ENCODE data around the gene TMEM212. TPM values are rescaled to one million over a fixed set of nuclear protein-coding genes. Genes with fewer than 3 reads are reported as not detected.
"Not testable (repeated sequence)": the region's sequence is repeated elsewhere in the genome, so short reads cannot be mapped to it uniquely, and the experiment has no call there.

Gene TMEM212
- total RNA-seq, 4 donors from 2014 or later: not detected

- Histone ChIP-seq H3K4me3 (no peak overlapping the region), H3K4me1 (peaks cover 0 to 9% (median 2%) of the 10 kb centered on the region in 4 donors), H3K9me3 (peaks cover 0 to 6% (median 3%) of the 10 kb centered on the region in 4 donors), H3K27ac (replicated peaks in 1 of 4) (no peak overlapping the region), H3K27me3 (no peaks in the 10 kb centered on the region), H3K36me3 (no peaks in the 10 kb centered on the region)
- WGBS: 88% methylated on average over 2 of the region's 2 CpGs
- intact Hi-C loops (cut with DNase I): no loop called here
- TF ChIP-seq POLR2AphosphoS5 (IDR thresholded peaks at IDR 0.05) (no peak), CTCF (IDR thresholded peaks at IDR 0.05) (no peak), EP300 (IDR thresholded peaks at IDR 0.05) (no peak), POLR2A (IDR thresholded peaks at IDR 0.05; ENCODE audit: low read depth) (no peak)
- no peak for DNase-seq (ENCODE audit: extremely low spot score)
Observed at GRCh38 chr3:171854649-171855305, 11.6 kb downstream of the TMEM212 start.

- 95% methylated on average over 4 of the region's 4 CpGs for WGBS
- not testable (repeated sequence) for H3K9me3 ChIP-seq
Observed at GRCh38 chr3:171858770-171859169, 15.6 kb downstream of the TMEM212 start.

GRCh38 chr3:171860830-171861535, 17.8 kb downstream of the TMEM212 start:
- TF ChIP-seq POLR2A (IDR thresholded peaks at IDR 0.05; ENCODE audit: low read depth): no peak
- no peak for TF ChIP-seq EP300 (IDR thresholded peaks at IDR 0.05)
- TF ChIP-seq POLR2AphosphoS5 (IDR thresholded peaks at IDR 0.05): peak in 1 of 2 donors; percentile 35
- H3K9me3 ChIP-seq: no peaks in the 10 kb centered on the region
- H3K4me3 ChIP-seq: no peak overlapping the region
- no peak for DNase-seq (ENCODE audit: extremely low spot score)
- peaks cover 12 to 18% (median 15%) of the 10 kb centered on the region in 4 donors for H3K4me1 ChIP-seq
- intact Hi-C loops (cut with DNase I): no loop called here
- H3K36me3 ChIP-seq: no peaks in the 10 kb centered on the region
- H3K27me3 ChIP-seq: no peaks in the 10 kb centered on the region
- WGBS: 26% methylated on average over 6 of the region's 6 CpGs
- peak overlapping the region in 3 of 4 donors; percentile 7 to 50 (median 25) for H3K27ac ChIP-seq (replicated peaks in 1 of 4)

More at GRCh38 chr3:171858770-171859169, 15.6 kb downstream of the TMEM212 start:
- H3K36me3 ChIP-seq; DNase-seq (ENCODE audit: extremely low spot score); H3K4me3 ChIP-seq; H3K27ac ChIP-seq (replicated peaks in 1 of 4); intact Hi-C loops (cut with DNase I); H3K27me3 ChIP-seq: not testable (repeated sequence)
- H3K4me1 ChIP-seq: peaks cover 12 to 18% (median 15%) of the 10 kb centered on the region in 4 donors

- H3K4me3 ChIP-seq: no peak overlapping the region
- 92% methylated on average over 2 of the region's 2 CpGs for WGBS
- TF ChIP-seq CTCF (IDR thresholded peaks at IDR 0.05) (no peak), POLR2AphosphoS5 (IDR thresholded peaks at IDR 0.05) (no peak), POLR2A (IDR thresholded peaks at IDR 0.05; ENCODE audit: low read depth) (no peak), EP300 (IDR thresholded peaks at IDR 0.05) (no peak)
Observed at GRCh38 chr3:171862392-171862791, 19.2 kb downstream of the TMEM212 start.

GRCh38 chr3:171862993-171863521, 19.9 kb downstream of the TMEM212 start:
- 56% methylated on average over 11 of the region's 11 CpGs for WGBS

More at GRCh38 chr3:171862392-171862791, 19.2 kb downstream of the TMEM212 start:
- H3K27me3 ChIP-seq: no peaks in the 10 kb centered on the region
- intact Hi-C loops (cut with DNase I): no loop called here
- H3K4me1 ChIP-seq: peaks cover 12 to 18% (median 15%) of the 10 kb centered on the region in 4 donors
- DNase-seq (ENCODE audit: extremely low spot score): no peak
- H3K27ac ChIP-seq (replicated peaks in 1 of 4): no peak overlapping the region
- no peaks in the 10 kb centered on the region for H3K9me3 ChIP-seq
- H3K36me3 ChIP-seq: no peaks in the 10 kb centered on the region

More at GRCh38 chr3:171862993-171863521, 19.9 kb downstream of the TMEM212 start:
- Histone ChIP-seq H3K4me3 (peak overlapping the region in 1 of 4 donors; percentile 28), H3K9me3 (no peaks in the 10 kb centered on the region), H3K27me3 (no peaks in the 10 kb centered on the region), H3K36me3 (no peaks in the 10 kb centered on the region), H3K4me1 (peaks cover 12 to 18% (median 15%) of the 10 kb centered on the region in 4 donors), H3K27ac (replicated peaks in 1 of 4) (no peak overlapping the region)
- no peak for TF ChIP-seq CTCF (IDR thresholded peaks at IDR 0.05)
- no peak for TF ChIP-seq POLR2AphosphoS5 (IDR thresholded peaks at IDR 0.05)
- TF ChIP-seq EP300 (IDR thresholded peaks at IDR 0.05): no peak
- no peak for TF ChIP-seq POLR2A (IDR thresholded peaks at IDR 0.05; ENCODE audit: low read depth)
- intact Hi-C loops (cut with DNase I): no loop called here
- DNase-seq (ENCODE audit: extremely low spot score): no peak
